Activated CD4-positive, alpha-beta T cell treated with anti-CD3 and anti-CD28 coated beads, Interleukin-2, amount 50 U/mL, for 1 hour (primary cell): ENCODE measurements around the gene TAS1R3.

Source experiments
- DNase-seq: peaks from one replicate; pipeline ENCODE4 v3.0.0-alpha.2; 2020

The TAS1R3 gene

GRCh38 chr1:1371746-1372711 lies 40.9 kb downstream of the TAS1R3 start:
- peak; percentile 77 for DNase-seq

GRCh38 chr1:1373051-1373814 lies 42.2 kb downstream of the TAS1R3 start:
- no peak for DNase-seq

DNA sequence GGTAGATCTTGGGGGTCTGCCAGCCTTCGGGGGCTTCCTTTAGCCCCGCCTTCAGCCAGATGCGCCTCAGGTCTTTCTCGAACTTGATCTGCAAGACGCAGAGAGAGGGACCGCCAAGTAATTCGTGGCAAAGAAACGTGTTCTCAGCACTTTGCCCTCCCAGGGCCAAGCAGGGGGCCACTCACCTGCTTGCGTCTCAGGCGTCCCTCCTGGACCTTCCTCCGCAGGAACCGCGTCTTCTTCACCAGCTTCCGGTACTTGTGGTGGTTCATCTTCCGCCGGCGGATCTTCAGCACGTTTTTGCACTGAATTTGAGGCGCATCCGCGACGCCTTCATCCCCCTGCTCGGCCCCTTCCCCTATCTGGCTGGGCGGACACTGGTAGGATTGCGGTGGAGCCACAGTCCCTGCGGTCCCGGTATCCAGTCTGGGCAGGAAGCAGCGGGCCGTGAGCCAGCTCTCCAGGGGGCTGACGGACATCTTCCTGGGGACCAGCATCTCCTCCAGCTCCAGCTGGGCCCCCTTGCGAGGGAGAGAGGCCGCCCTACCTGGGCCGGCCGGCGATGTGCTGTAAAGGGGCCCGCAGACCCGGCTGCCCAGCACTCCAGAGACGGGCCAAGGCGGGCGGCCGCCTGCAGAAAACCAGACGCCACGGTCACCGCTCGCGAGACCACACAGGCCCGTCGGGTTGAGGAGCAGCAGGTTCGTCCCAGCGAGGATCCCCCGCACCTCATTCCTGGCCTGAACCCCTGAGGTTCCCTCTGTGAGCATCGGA lies 42.9 kb downstream of the TAS1R3 start:
- no peak for DNase-seq

GRCh38 chr1:1374589-1374928 lies 43.5 kb downstream of the TAS1R3 start:
- no peak for DNase-seq

DNA sequence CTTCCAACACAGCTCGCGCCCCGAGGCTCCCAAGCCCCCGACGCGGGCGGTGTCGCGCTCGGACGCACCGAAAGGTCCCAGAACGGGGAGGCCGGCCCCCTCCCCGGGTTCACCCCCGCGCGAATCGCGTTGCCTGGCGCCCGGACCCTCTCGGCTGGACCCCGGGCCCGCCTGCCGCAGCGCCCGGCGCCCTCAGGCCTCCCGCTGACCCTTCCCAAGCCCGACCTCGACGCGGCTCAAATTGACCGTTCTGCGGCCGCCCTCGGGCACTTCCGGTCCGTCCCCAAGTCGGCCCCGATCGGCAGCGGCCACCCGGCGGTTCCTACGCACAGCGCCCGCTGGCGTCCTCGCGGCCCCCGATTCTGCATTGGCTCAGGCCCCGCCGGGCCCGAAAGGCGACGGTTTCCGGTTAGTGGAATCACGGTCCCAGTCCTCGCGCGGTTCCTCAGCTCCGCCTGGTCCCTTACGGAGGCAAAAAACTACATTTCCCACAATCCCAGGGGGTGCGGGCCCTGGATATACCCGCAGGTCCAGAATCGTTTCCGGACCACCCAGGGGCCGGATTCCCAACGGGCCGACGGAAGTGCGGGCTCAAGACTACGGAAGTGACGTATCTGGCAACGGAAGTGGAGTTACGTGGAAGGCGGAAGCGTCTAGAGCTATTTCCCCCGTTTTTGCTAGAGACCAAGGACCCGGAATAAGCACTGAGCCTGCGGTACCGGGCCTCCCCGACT lies 44.0 kb downstream of the TAS1R3 start, which contains the start of gene AURKAIP1:
Gene AURKAIP1, minus strand, starts transcription at position 279 of the 734 bp plus-strand sequence. CDS start 451 bp downstream, outside the sequence.
- DNase-seq: peak; percentile 92

DNA sequence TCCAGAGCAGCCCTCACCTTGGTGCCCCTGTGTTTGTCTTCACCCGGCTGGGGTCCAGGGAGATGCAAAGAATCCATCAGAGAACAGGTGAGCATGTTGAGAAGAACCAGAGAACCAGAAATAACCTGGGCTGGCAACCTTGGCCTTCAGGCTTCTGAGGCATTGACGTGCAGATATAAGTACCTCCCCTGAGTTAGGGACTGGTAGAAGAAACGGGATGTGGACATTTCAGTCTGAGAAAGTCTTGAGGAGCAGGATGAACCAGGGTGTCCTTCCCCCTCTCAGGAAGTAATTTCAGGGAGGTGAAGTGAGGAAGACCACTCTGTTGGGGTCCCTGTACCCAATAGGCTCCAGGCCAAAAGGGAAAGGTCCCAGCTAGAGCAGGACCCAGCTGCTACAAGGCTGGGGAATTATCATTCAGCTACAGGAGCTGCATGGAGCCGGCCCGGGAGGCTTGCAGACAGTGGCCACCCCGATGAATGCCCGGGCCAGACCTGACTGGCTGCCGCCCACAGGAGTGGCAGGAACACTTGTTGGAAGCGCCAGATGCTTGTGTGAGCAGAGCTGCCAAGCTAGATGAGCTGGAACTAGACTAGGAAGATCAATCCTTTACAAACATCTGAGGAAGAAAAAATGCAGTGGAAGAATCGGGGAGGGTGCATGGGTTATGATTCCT lies 45.6 kb downstream of the TAS1R3 start:
- no peak for DNase-seq

DNA sequence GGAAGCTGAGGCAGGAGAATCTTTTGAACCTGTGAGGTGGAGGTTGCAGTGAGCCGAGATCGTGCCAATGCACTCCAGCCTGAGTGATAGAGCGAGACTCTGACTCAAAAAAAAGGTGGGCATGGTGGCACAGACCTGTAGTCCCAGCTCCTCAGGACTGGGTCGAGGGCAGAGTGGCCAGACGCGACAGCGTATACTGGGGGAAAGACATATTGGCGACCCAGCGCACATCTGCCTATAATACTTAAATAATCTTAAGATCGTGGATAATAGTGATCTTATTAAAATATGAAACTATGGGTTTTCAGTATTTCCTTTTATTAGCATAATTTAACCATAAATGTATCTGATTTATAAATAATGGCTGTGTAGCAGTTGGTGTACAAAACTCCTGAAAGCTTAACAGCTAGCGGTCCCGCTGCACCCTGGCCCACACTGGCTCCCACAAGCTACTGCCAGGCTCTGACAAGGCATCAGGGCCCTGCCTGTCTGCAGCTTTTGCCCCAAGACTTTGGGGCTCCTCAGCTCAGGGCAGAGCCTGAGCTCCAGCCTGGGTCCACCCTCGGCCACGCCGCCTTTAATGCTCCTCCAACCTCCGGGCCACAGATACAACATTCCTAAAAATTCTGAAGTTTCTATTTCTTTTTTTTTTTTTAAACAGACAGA lies 46.6 kb downstream of the TAS1R3 start:
- no peak for DNase-seq

GRCh38 chr1:1380860-1381259 lies 49.8 kb downstream of the TAS1R3 start:
- DNase-seq: no peak

GRCh38 chr1:1381294-1381693 lies 50.2 kb downstream of the TAS1R3 start:
- DNase-seq: no peak
